Ramos (cell line): ENCODE data around the gene TRAM2.

Source experiments
- in situ Hi-C: fragments of 300-500 bp; cut with MboI; formaldehyde crosslinking; loops from one replicate; pipeline ENCODE4 v1.14.3; 2022; ENCODE audit warnings: low sequenced_read_pairs; ENCODE audit not compliant: unreplicated experiment

Gene TRAM2

DNA sequence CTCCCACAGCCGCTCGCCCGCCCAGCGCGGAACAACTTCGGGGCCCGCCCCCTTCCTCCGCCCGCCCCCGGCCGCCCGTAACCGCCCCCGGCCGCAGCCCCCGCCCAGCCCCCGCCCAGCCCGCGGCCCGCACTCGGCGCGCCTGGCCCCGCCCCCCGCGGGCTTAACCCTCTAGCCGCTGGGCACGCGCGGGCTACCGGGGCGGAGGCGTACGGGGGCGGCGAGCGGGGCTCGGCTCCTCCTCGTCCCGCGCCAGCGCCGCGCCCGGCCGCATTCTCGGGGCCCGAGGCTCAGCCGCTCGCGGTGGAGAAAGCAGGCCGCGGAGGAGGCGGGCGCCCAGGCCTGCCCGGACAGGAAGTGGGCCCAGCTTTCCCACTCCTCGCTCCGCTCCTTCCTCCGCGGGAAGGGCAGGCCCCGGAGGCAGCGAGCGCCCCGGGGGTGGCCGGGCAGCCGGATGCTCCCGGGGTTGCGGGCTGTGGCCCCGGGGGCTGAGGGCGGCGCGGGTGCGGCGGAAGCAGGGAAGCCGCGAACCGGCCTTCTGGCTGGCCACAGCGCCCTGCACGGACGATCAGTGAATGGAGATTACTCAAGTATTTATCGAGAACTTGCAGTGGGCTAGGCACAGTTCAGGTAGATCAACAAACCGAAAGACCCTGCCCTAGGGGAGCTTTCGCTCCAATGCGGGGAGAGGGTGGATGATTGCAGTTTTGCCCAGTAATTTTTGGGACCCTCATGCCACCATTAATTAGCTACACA, at the start of gene TRAM2:
Gene TRAM2, minus strand, starts transcription at position 39 of the 756 bp plus-strand sequence. CDS start 145 bp downstream, outside the sequence.
- in situ Hi-C loops, result loop anchor here (5.0 kb wide), 1 partner anchor 75 kb away; no protein-coding TSS in a partner anchor

- in situ Hi-C loops, result no loop called here
These were observed 46.0 kb upstream of the TRAM2 start for GRCh38 chr6:52622810-52623209.

DNA sequence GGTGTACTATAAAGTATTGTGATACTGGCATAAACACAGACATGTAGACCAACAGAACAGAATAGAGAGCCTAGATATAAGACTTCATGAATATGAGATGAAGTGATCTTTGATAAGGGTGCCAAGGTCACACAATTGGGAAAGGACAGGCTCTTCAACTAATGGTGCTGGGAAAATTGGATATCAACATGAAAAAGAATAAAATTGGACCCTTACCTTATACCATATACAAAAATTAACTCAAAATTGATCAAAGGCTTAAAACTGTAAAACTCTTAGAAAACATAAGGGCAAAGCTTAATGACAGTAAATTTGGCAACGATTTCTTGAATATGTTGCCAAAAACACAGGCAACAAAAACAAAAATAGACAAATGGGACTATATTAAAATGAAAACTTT, 44.8 kb upstream of the TRAM2 start:
- in situ Hi-C loops, result no loop called here

DNA sequence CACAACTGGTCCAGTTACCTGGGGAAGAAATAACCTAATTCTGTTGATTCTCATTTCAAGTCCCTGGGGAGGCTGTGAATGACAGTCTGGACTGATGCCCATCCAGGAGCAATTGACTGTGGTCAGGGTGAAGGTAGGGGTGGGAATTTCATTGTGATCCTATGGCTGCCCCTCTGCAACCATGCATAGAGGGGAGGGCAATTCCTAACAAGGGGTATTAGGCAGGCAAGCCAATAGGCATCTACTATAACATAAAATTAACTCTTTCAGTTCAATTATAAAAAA, 44.0 kb upstream of the TRAM2 start:
- in situ Hi-C loops, result no loop called here

DNA sequence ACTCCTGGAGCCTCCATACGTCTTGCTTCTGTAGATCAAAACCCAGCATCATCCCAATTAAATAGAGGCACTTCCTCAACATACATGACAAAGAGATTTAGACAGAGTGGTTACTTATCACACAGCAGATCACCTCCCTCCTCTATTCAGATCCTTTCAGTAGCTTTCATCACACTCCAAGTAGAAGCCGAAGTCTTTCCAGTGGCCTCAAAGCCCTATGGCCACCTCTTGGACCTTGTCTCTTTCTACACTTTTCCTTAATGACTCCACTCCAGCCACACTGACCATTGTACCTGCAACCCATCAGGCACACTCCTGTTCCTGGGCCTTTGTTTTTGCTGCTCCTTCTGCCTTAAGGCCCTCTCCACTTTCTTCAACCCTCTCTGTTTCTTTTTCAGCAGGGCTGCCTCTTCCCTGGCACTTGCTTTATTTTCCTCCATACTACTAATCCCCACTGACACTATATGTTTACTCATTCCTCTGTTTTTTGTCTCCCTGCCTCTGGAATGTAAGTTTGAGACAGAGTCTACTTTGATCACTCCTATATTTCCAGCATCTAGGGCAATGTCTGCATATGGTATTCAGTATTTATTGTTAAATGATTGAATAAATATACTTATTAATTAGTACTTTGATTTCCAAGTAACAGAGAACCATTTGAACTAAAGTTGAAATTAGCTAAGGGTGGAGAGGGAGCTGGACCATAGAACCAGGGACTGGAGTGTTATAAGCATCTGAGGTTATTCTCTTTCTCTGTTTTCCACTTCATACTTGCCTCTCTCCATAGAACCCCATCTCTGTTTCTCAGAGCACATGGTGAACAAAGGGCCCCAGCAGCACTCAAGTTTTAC, 43.4 kb upstream of the TRAM2 start:
- in situ Hi-C loops, result no loop called here

DNA sequence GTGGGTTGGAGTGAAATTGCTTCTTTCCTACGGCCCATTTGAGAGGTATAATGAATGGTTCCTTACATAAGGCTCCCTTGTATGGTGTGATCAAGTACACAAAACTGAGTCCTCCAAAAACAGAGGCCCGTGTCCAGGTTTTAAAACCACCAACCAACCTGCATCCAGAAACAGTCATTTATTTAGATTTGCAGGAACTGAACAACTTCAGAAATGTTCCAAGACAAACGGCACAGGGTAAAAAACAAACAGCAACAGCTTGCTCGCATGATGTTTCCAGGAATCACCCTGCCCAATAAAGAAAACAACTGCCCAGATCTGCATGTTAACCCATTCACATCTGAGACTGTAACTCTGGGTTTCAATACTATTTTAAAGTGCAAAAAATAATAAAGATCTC, 40.2 kb upstream of the TRAM2 start:
- in situ Hi-C loops, result no loop called here

GRCh38 chr6:52616059-52616690, 39.3 kb upstream of the TRAM2 start:
- in situ Hi-C loops, result no loop called here

DNA sequence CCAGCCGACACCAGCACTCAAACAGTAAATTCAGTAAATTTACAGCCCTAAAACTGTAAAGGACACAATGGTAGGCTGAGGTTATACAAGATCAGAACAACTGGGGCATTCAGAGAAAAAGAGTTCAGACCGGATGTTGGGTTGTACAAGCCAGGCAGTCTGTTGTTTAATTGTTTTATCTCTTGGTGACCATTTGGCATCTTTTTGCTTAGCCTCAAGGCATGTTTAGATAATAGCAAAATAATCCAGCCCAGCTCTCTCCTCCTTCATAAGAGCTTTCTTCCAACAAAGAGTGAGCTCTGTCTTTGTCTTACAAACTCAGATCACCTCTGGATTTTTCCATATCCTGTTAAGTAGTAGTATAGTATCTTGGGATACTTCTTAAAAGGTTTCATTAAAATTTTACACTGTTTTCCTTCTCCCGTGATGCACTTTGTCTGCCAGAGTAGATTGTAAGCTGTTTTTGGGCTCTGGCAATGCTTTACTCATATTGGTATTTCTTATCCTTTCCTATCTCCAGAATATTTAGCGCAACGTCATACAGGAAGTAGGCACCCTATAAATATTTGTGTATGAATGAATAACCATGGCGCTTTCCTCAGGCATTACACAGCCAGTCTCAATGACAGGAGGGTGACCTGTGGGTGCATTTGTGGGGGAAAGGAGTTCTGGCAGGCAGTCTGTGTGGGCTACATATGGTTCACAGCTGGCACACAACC, 35.6 kb upstream of the TRAM2 start:
- in situ Hi-C loops, result no loop called here

DNA sequence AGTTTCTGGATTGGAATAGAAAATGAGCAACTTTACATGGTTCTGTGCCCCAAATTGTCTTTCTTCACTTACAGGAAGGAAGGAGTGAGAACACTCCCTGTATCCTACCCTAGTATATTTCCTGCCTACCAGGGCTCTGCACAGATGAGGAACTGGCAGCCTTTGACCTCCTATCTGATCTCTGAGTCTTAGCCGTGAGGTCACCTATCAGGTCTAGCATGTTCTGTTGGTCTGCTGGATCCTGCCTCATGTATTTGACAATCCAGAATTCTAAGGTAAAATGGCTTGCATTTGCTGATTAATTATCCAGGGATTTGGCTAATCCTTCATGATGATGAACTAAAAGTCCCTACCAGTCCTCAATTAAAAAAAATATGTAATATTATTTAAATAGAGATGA, 35.0 kb upstream of the TRAM2 start:
- in situ Hi-C loops, result no loop called here

GRCh38 chr6:52610745-52611355, 34.0 kb upstream of the TRAM2 start:
- in situ Hi-C loops, result no loop called here

- in situ Hi-C loops, result no loop called here
These were observed 33.2 kb upstream of the TRAM2 start for GRCh38 chr6:52610011-52610410.

DNA sequence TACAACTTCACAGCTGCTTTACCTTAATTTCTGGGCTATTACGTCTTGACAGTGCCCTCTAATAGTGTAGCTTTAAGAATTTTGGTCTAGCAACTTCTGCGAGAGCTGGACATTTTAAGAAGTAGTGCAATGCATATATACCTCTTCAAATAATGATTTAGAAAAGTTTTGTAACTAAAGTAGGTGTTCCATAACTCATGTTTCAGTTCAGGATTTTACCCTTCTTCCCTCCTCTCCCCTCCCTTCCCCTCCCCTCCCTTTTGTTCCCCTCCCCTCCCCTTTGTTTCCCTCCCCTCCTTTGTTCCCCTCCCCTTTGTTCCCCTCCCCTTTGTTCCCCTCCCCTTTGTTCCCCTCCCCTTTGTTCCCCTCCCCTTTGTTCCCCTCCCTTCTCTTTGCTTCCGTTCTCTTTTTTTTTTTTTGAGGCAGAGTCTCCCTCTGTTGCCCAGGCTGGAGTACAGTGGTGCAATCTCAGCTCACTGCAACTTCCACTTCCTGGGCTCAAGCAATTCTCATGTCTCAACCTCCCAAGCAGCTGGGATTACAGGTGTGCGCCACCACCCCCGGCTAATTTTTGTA, 28.8 kb upstream of the TRAM2 start:
- in situ Hi-C loops, result no loop called here

DNA sequence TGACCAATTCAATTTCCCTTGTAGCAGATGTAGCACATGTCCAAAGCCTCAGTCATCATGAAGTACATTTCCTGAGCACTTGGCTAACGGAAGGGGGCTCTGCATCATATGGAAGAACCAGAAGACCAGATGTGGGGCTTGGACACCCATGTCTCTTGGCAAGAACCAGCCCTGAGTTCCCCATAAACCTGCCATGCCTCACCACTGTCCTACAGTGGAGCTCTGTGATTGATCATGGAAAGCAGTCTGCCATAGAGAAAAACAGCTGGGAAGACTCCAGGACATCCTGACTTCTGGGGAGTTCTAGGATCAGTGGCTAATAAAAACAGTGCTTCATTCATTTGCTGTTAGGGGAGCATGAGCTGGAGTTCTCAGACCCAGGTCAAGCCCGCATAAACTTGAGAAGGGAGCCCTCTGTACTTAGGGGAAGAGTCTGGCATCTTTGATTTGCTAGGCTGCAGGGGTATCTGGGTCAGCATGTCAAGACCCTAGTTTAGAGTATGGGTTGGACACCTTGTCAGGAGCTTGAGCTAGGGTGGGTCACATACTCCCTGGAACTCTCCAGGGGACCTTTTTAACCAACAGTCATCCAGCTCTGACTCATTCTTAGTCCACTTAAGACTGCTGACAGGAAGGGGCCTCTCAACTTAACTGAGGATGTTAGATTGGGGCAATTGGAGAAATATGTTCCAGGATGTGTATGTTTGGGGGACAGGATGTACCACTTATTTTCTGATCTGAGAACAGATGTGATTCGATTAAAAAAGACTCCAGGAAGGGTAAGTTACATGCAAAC, 26.3 kb upstream of the TRAM2 start:
- in situ Hi-C loops, result no loop called here

GRCh38 chr6:52598824-52599190, 21.9 kb upstream of the TRAM2 start:
- in situ Hi-C loops, result no loop called here

DNA sequence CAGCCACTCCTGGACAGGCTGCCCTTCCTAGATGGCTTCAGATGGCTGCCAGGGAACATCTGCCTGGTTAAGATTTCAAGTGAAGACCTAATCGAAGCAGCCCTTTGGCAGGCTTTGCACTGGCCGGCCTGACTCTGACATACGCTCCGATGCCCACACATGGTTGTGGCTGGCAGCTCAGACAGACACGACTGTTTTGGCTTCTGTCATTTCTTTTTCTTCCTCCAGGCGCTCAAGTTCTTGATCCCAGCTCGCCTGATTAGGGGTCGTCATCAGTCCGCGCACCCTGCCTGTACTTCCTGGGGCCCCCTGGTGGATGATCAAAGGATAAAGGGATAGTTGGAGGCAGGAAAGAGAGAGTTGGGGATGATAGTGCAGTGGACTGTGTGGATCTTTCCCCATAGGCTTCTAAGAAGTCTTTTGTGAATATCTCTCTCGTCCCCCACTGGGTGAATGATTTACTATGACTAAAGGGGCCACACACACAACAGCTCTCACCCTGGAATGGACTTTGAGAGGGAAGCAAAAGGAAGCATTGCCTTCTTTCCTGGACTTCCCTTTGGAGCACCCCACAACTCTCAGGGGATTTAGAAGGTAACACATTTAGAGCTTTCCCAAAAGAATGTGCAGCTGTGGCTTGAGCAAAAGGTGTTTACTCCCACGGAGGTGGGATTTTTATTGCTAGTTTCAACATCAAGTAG, 21.4 kb upstream of the TRAM2 start:
- in situ Hi-C loops, result no loop called here

DNA sequence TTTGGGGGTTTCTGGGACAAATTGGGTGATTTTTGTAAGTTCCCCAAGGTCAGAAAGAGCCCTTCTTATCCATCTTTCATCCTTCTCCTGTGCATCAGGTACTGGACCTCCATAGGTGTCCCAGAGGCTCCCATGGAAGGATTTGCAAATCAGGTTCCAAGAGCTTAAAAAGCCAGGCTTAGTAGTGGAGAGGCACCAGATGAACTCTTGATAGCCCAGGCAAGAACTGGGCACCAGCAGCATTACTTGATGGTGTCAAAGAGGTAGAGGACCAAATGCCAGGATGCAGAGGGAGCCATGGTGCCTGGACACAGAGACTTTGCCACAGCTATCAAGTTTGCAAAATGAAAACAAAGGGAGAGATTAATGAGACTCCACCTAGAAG, 20.9 kb upstream of the TRAM2 start:
- in situ Hi-C loops, result no loop called here

DNA sequence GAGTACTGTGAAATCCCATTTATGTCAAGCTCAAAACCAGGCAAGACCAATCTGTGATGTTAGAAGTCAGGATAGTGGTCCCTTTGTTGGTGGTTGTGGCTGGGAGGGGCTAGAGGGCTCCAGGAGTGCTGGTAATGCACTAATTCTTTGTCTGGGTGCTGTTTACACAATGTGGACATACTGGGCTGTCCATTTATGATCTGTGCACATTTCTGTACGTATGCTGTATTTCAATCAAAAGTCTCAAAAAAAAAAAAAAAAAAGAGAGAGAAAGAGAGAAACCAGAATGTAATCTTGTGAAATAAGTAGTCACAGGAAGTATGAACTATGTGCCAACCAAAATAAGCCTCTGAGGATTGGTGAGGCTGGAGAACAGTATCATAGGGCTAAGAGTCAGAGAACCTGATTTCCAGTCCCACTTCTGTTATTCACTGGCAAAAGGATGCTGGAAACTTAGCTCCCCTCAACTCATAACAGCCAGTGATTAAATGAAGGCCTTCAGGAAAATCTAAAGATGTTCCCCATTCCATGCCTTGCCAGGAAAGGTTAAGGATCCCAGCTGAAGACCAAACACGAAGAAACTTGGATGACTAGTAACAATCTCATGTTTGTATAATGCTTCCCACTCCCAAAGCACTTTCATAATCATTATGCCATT, 19.6 kb upstream of the TRAM2 start:
- in situ Hi-C loops, result no loop called here

- in situ Hi-C loops, result no loop called here
These were observed 18.9 kb upstream of the TRAM2 start for GRCh38 chr6:52595796-52596130.
